ENCODE results near the gene GRM5.

GRM5 gene

DNA sequence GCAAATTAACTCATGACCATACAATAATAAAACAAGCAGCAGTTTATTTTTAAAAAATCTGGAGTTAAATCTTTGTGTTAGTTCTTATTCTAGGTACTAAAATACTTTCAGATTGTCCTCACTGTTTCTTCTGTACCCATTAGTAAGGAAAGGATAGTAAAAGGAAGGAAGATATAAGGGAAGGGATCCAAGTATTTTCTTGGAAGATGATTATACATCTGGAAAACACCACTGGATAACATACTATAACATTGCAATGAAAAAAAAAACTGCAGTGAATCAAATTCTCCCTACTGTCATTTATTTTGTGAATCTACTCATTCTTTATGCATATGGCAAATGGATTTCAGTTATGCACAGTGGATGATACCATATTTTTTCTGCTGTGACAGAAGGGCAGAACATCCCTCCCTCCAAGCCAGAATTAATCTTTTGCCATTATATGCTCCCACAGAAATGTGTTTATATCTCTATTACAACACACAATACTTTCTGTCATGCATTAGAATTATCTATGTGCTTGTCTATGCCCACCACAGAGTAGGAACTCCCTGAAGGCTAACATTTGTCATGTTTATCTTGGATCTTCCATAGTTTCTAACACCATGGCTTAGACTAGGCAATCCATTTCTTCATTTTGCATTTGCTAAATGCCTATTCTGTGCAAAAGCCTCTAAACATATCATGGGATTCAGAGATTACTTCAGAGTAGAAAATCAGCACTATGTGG, 446.0 kb downstream of the GRM5 start:
- no peak for DNase-seq (ENCODE audit: low read depth, low spot score)

DNA sequence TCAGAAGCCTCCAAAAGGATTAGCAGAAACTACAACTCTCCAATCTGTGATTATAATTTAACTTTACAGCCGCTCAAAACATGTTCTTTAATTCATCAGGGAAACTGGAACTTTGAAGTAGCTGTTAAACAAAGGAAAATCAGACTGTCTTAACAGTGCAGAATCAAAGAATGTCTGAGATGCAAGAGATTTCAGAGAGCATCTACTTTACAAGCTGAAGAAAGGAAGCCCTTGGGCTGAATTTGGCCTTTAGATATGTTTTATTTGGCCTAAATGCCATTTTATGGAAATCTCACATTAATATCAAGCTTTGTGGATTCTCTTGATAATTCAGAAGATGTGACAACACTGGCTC, 446.7 kb downstream of the GRM5 start:
- no peak for DNase-seq (ENCODE audit: low read depth, low spot score)

- DNase-seq (ENCODE audit: low read depth, low spot score): no peak
Measured at GRCh38 chr11:88618327-88619070, 447.3 kb downstream of the GRM5 start.

DNA sequence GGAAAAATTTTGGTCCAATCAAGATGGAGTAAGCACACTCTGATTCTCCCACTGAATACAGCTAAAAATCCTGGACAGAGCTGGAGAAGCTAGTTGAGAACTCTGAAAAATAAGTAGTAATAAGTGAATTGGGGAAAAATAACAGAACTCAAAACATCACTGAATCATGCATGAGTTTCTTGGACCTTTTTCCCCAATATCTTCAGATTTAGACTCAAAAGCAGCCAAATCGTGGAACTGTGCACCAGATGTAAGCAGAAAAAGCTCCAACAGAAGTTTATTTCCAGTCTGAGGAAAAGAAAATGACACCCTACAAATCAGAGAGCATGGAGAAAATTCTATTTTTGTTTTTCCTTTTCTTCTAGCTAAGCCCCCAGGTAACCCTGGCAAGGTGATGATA, 448.6 kb downstream of the GRM5 start:
- no peak for DNase-seq (ENCODE audit: low read depth, low spot score)

GRCh38 chr11:88604260-88604659, 461.5 kb downstream of the GRM5 start:
- DNase-seq (ENCODE audit: low read depth, low spot score): no peak

- DNase-seq (ENCODE audit: low read depth, low spot score): no peak
Measured at GRCh38 chr11:88603091-88603867, 462.5 kb downstream of the GRM5 start.

DNA sequence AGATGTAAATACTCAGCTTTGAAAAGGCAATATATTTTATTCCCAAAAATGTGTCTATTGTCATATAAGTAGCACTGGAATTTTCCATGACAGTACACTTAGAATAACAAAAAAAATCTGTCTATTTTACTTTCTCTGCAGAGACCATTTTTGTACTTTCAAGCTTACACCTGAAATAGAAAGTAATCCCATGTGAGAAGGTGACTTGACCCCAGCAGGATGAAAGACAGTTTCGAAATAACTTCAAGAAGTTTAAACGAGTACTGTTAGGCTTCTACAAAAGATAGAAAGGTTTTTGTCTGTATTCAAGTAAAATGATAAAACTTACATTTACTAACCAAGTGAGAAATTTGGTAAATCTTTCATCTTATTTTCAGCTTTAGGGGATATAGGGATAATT, 468.4 kb downstream of the GRM5 start:
- DNase-seq (ENCODE audit: low read depth, low spot score): no peak

DNA sequence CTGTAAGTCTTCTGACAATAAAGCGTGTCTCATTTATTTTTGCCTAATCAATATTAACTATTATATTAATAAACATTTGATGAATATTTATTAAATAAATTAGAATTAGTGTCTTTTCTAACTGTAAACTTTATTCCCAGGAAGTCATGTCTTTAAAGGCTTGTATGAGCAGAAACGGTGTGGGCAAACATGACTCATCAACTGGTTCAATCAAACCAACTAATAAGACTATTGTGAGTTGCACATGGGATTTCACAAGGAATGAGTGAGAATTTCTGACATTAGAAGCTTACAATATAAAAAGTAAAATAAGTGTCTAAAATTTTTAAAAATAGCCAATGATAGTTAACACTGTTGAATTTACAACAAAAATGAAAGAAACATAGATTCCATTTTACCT, 469.0 kb downstream of the GRM5 start:
- no peak for DNase-seq (ENCODE audit: low read depth, low spot score)

GRCh38 chr11:88594274-88594950, 471.4 kb downstream of the GRM5 start:
- no peak for DNase-seq (ENCODE audit: low read depth, low spot score)

- no peak for DNase-seq (ENCODE audit: low read depth, low spot score)
Measured at GRCh38 chr11:88590361-88590760, 475.4 kb downstream of the GRM5 start.

DNA sequence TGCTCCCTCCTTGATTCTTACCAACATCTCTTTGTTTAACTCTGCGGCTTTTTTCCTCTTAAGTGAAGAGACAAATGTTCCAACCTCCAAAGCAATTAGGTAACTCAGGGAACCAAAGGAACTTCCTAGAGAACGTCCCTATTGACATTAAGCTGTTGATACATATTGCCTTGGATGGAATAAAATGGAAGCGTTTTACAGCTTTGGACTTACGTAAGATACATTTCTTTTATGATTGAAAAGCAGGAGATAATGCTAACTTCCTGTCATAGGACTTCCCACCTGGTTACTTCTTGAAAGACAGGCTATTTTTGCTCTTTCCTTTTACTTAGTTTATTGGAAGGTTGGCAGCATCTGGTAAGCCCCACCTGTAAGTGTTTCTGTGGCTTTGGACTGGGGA, 482.5 kb downstream of the GRM5 start:
- DNase-seq (ENCODE audit: low read depth, low spot score): no peak

DNA sequence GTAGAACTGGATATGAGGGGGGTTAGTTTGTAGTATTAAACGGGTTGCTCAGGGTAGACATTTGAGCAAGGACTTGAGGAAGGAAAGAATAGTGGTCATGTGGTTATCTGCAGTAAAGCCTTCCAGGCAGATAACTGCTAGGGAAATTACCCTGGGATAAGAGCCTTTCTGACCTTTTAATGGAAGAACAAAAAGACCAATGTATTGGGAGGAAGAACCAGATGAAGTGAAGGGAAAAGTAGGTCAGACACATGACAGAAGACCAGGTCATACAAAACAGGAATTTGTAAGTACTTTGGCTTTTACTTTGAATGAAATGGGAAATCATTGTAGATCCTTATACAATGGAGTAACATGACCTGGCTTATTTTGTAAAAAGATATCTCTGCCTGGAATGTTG, 486.3 kb downstream of the GRM5 start:
- no peak for DNase-seq (ENCODE audit: low read depth, low spot score)

DNA sequence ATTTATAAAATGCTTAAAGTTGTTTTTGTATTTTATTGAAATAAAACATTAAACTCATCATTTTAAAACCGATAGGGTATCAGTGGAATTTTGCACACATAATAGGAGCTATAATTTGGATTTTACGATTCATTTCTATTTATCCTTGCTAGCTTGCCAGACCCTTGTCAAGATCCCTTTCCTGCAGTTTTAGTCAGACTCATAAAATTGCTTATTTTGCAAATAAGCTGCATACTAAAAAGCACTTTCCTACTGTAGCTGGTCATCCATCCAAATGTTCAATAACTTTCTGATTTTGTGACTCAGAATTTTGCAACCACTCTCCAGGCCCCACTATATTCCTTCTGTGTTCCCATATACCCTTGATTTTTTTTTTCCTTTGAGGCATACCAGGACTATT, 489.0 kb downstream of the GRM5 start:
- DNase-seq (ENCODE audit: low read depth, low spot score): no peak

DNA sequence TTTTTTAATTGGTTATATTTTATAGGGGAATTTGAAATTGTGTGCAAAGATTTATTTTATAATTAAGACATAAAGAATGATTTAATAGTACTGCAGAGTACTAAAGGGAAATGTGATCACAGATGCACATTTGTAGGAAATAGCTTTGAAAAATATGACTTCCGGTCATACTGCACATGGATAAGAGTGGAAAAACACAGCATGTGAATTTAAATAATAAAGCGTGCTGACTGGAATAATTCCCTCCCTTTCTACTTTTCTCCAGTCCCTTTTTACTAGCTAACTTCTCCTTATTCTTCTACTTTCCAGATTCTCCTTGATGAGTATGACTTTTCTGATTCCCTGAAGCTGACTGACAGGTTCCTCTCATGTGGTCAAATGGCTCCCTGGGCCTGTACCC, 489.9 kb downstream of the GRM5 start:
- DNase-seq (ENCODE audit: low read depth, low spot score): no peak

DNA sequence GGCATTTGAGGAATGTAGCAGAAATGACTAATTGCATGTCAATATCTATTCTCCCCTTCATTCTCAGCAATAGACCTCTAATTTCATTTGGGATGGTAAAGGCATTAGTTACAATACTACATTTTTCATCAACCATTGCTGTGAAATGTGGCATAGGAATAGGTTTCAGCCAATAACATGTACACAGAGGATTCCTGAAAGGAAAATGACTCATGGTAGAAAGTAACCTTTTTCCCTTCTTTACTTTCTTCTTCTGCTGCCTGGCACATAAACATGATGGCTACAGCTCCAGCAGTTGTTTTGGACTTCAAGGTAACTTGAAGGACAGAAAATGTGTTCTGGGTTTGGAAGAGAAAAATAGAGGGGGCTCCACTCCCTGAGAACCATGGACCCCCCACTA, 496.4 kb downstream of the GRM5 start:
- no peak for DNase-seq (ENCODE audit: low read depth, low spot score)

- DNase-seq (ENCODE audit: low read depth, low spot score): no peak
Measured at GRCh38 chr11:88555829-88556202, 510.0 kb downstream of the GRM5 start.

GRCh38 chr11:88555018-88555828, 510.6 kb downstream of the GRM5 start:
- DNase-seq (ENCODE audit: low read depth, low spot score): no peak

- DNase-seq (ENCODE audit: low read depth, low spot score): no peak
Measured at GRCh38 chr11:88553204-88553603, 512.6 kb downstream of the GRM5 start.

GRCh38 chr11:88552379-88553062, 513.3 kb downstream of the GRM5 start:
- DNase-seq (ENCODE audit: low read depth, low spot score): peak; percentile 12

DNA sequence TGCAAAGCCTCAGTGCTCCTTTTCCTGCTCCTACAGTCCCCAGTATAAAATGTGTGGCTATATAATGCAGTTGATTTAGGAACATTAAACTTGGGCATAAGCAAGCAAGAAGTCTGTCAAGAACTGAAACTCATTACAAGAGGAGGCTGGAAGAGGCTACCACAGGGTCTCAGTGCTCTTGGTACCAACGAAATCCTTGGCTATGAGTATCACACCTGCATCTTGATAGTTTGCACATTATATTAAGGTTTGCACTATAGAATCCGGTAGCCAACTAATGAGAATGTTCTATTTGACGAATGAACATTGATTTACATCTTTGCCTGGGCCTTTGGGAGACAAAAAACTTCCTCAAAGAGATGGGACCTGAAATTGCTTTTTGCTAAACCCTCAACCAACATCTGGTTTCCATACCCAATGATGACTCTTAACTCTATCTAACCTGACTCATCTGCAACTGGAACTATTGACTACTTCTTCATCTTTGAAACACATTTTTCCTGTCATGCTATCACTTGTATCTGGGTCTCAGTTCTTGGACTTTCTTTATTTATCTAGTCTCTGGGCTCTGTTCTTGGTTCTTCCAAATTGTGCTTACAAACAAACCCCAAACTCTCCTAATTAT, 521.0 kb downstream of the GRM5 start:
- DNase-seq (ENCODE audit: low read depth, low spot score): no peak
